HFFc6 (cell line): ENCODE data around the gene PLIN3. TPM values are rescaled to one million over a fixed set of nuclear protein-coding genes. Genes with fewer than 3 reads are reported as not detected.

Experiments used
- DNase-seq: peaks from one replicate; pipeline ENCODE4 v3.0.0-alpha.2; 2018
- H3K27ac Mint-ChIP-seq: 2 replicates; pipeline ENCODE4 v1.8.0; 2020; ENCODE audit warnings: mild to moderate bottlenecking, mixed read lengths
- H3K27me3 Mint-ChIP-seq: 2 replicates; pipeline ENCODE4 v1.8.0; 2021; ENCODE audit warnings: mild to moderate bottlenecking, moderate library complexity, mixed read lengths; ENCODE audit not compliant: insufficient read depth
- H3K36me3 Mint-ChIP-seq: 2 replicates; pipeline ENCODE4 v1.8.0; 2021; ENCODE audit warnings: low read depth, mixed read lengths
- H3K4me1 Mint-ChIP-seq: 2 replicates; pipeline ENCODE4 v1.8.0; 2020; ENCODE audit warnings: low read depth, mixed read lengths
- H3K4me3 Mint-ChIP-seq: 2 replicates; pipeline ENCODE4 v1.8.0; 2020; ENCODE audit warnings: mild to moderate bottlenecking, moderate library complexity, mixed read lengths
- H3K9me3 Mint-ChIP-seq: 2 replicates; pipeline ENCODE4 v1.8.0; 2020; ENCODE audit warnings: mild to moderate bottlenecking, mixed read lengths
- long read RNA-seq: library from polyadenylated mRNA; unstranded; transcript quantifications from one replicate; pipeline ENCODE4 v2.0.0, GENCODE V29; 2019
- total RNA-seq, 6 experiments: library from RNA; stranded (reverse); fragmentation: NEBNext Ultra II Directional; extraction: Animal tissue kit (Norgen Biotek cat#: 25700); gene quantifications; 2 replicates in 1 of 6; 3 replicates in 5 of 6; pipeline ENCODE4 v1.2.3, GENCODE V29; 2021
- TF ChIP-seq, protein P1 (sequence below): fragments of 200-600 bp; sonication (generic); IDR thresholded peaks from 2 replicates; pipeline ENCODE4 v1.5.0; 2021; ENCODE audit warnings: antibody characterized with exemption, mild to moderate bottlenecking

Gene PLIN3
- total RNA-seq, result 100 to 1,000 TPM; 250 to 300 (median 266) TPM
- long read RNA-seq, transcript PLIN3-201 (8 exons, 2,333 nt), result major isoform, 641 of 815 reads
- long read RNA-seq, transcript PLIN3-202 (8 exons, 1,535 nt), result minor isoform, 25 of 815 reads
- long read RNA-seq, partial matches to known transcripts, result 113 of 815 reads
- long read RNA-seq, other reads (novel, unspliced or antisense), result 34 of 815 reads

GRCh38 chr19:4867534-4868285, at the start of gene PLIN3:
Gene PLIN3 (minus strand): TSS chr19:4867667. CDS start chr19:4861394, 6,273 bp downstream.
- TF ChIP-seq, protein P1, sequence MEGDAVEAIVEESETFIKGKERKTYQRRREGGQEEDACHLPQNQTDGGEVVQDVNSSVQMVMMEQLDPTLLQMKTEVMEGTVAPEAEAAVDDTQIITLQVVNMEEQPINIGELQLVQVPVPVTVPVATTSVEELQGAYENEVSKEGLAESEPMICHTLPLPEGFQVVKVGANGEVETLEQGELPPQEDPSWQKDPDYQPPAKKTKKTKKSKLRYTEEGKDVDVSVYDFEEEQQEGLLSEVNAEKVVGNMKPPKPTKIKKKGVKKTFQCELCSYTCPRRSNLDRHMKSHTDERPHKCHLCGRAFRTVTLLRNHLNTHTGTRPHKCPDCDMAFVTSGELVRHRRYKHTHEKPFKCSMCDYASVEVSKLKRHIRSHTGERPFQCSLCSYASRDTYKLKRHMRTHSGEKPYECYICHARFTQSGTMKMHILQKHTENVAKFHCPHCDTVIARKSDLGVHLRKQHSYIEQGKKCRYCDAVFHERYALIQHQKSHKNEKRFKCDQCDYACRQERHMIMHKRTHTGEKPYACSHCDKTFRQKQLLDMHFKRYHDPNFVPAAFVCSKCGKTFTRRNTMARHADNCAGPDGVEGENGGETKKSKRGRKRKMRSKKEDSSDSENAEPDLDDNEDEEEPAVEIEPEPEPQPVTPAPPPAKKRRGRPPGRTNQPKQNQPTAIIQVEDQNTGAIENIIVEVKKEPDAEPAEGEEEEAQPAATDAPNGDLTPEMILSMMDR, result peak; percentile 19
- H3K27me3 Mint-ChIP-seq, result no peaks in the 10 kb centered on the region

GRCh38 chr19:4916292-4917082, 49.0 kb upstream of the PLIN3 start:
- Mint-ChIP-seq H3K27me3 (peaks cover 6% of the 10 kb centered on the region), H3K36me3 (peaks cover 38% of the 10 kb centered on the region), H3K9me3 (no peaks in the 10 kb centered on the region), H3K27ac (peak overlapping the region; percentile 97), H3K4me1 (peaks cover 46% of the 10 kb centered on the region), H3K4me3 (no peak overlapping the region)
- no peak for DNase-seq
- TF ChIP-seq, protein P1, result no peak

More at GRCh38 chr19:4867534-4868285, at the start of gene PLIN3:
- DNase-seq, result peak; percentile 93
- Mint-ChIP-seq H3K9me3 (peaks cover 7% of the 10 kb centered on the region; the same call in 1 of the 2 replicates), H3K4me1 (peaks cover 41% of the 10 kb centered on the region), H3K4me3 (peak within 1 kb of the TSS; percentile 95), H3K27ac (peak within 1 kb of the TSS; percentile 91), H3K36me3 (peaks cover 20% of the 10 kb centered on the region)

DNA sequence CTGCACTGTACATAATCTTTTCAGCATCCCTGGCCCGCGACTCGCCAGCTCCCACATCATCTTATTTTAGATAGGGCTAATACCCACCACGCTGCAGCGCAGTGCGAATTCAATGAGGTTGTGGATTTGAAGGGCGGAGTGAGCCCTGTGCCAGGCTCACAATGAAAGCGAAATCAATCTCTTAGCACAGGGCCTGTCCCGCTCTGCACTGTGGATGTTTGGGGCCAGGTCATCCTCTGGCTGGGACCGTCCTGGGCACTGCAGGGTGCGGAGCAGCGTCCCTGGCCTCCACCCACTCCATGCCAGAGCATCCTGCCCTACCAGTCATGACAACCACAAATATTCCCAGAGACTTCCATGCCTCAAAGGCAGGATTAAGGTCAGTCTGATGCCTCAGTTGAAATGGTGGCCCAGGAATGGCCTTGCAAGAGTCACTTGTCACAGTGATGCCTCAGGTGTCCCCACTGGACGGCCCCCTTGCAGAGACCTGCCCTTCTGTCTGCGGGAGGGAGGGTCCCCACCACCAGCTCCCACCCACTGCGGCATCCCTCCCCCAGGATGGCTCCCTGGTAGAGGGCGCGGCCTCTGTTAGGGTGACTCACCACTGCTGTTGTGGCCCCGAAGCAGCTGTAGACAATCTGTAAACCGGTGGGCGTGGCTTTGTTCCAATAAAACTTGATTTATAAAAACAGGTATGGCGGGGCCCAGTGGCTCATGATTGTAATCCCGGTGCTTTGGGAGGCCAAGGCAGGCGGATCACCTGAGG, 47.5 kb upstream of the PLIN3 start:
- peaks cover 33% of the 10 kb centered on the region for H3K36me3 Mint-ChIP-seq
- H3K9me3 Mint-ChIP-seq, result no peaks in the 10 kb centered on the region
- H3K4me1 Mint-ChIP-seq, result peaks cover 57% of the 10 kb centered on the region
- peak overlapping the region; percentile 97 for H3K27ac Mint-ChIP-seq
- H3K27me3 Mint-ChIP-seq, result peaks cover 6% of the 10 kb centered on the region
- peak overlapping the region; percentile 66 for H3K4me3 Mint-ChIP-seq
- TF ChIP-seq, protein P1, result no peak
- DNase-seq, result peak; percentile 76

- Mint-ChIP-seq H3K27me3 (peaks cover 6% of the 10 kb centered on the region), H3K4me1 (peaks cover 57% of the 10 kb centered on the region), H3K9me3 (no peaks in the 10 kb centered on the region), H3K27ac (peak overlapping the region; percentile 97), H3K36me3 (peaks cover 33% of the 10 kb centered on the region), H3K4me3 (peak overlapping the region; percentile 66)
- TF ChIP-seq, protein P1, result no peak
- peak; percentile 8 for DNase-seq
Observed at GRCh38 chr19:4913996-4914735, 46.7 kb upstream of the PLIN3 start.
